EL (cell line): ENCODE measurements around the gene CA12.

ENCODE experiments used
- DNase-seq: peaks from one replicate; pipeline ENCODE4 v3.0.0-alpha.2; 2016

The CA12 gene

DNA sequence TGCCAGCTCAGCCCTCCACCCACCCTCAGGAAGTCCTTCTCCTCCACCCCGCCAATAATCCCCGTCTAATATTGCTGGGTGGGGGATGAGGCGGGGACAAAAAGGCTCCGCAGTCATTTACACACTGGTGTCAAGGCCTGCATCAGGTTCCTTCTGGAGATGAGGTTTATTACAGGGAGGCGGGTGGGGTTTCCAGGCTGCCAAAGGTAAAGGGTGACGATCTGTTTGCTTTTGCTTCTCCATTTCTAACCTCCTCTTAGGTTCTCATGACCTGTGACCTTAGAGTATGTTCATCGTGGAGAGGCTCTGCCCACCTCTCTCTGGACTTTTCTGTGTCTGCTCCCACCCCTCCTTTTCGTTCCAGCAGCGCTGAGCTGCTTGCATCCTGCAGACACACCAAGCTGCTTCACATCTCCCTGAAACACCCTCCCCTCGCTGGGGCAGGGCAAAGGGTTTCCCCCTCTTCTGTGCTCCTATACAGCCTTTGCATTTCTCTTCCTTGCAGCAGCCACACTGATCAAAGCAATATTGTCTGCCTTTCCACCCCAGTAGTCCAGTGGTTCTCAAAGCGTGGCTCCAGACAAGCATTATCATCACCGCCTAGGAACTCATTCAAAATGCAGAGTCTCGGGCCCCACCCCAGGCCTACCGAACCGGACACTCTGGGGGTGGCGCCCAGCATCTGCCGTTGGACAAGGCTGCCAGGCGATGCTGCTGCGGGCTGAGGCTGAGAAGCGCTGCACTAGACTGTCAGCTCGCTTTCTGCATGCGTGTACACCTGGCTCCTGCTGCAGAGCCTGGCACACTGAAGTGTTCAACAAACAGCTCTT lies 26.6 kb downstream of the CA12 start:
- no peak for DNase-seq

DNA sequence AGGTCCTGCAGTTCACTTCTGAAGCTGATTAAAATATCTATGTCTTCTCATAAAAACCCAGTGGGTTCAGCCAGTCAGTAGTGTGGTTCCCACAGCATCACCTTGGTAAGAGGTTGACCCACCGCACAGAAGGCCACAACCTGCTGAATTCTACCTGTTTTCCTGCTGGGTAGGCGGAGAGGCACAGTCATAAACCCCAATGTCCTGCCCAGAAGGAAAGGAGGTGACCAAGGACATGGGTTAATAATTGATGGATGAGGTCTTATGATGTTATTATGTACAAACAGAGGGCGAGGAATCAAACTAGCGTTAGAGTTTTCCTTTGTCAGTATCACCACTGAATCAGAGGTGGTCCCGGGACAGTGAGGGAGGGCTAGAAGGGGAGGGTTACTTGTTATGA lies 27.8 kb downstream of the CA12 start:
- no peak for DNase-seq

DNA sequence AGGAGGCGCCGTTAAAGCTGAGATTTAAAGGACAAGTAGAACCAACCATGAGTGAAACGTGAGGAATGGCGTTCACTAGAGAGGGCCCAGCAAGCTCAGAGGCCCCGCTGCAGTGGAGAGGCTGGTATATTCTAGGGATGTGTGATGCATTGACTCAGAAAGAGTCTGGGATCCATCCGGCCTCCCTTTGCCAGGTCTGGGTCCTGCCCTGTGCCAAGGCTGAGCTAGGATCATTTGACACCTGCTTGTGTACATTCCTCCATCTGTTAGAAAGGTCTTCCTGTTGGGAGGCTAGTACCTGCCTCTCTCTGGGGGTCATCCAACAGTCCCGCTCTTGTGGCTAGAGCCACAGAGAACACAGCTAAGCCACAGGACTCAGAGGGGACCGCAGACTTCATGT lies 28.4 kb downstream of the CA12 start:
- DNase-seq = no peak

DNA sequence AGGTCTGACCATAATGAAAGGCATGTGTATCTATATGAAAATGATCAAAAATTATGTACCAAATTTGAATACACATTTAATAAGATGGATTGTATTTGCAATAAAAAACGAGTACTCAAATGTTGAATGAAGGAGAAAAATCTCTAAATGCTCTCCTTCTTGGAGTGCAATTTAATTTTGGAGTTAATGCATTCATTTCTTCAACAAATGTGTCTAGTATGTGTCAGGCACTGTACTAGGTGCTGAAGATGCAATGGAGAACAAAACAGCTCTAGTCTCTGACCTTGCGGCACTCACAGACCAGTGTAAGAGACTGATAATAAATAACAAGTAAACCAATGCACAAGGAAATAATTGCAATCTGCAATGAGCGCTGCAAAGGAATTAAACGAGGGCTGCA lies 28.8 kb downstream of the CA12 start:
- DNase-seq = no peak

DNA sequence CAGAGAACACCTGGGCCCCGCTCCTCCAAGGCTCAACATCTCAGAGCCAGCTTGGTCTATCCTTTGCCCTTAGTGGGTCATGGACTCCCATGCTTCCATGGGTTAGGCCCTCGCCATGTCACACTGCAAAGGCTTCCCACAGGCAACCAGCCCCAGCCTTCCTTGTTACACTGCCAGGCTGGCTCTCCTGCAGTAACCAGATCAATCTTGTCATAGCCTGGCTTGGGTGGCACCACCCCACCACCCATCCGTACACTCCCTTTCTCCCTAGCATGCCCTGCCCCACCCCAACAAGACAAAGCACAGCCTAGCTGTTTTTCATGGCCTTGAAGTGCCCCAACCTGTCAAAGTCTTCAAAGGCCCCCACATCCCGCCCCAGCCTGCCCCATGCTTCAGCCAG lies 30.5 kb downstream of the CA12 start:
- DNase-seq = no peak

DNA sequence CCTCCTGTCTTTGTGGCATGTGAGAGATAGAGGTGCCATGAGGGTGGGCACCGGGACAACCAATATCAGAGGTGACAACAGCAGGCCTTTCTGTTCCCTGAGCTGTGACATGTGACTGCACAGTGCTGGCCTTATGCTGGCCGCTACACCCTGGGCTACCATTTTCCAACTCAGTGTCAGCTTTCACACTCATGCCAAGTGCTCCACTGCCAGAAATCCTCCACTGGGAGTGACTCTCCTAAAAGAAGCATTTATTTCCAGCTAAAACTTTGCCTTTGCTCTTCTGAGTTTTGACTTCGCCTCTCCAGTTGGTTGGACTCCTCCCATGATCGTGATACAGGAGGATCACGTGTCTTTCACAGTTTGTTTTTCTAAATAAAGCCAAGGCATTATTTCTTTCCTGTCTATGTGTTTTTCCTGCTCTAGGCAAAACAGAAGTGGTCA lies 31.4 kb downstream of the CA12 start:
- no peak for DNase-seq

DNA sequence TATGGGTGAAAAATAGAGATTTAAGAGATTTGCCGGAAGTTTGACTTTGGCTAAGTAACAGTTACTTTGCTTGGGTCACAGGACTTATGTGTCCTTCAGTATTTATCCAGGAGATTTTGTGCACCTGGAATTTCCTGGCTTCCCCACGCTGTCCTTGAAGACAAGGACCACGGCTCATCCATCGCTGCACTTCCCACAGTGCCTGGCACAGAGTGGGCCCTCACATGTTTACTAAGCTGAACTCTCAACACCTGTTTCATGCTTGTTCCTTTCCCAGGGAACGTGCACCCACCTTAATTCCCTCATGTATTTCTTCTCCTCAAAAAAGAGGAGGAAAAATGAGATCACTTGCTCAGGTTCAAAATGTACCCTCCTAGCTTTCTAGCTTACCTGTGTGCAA lies 32.0 kb downstream of the CA12 start:
- DNase-seq = no peak

DNA sequence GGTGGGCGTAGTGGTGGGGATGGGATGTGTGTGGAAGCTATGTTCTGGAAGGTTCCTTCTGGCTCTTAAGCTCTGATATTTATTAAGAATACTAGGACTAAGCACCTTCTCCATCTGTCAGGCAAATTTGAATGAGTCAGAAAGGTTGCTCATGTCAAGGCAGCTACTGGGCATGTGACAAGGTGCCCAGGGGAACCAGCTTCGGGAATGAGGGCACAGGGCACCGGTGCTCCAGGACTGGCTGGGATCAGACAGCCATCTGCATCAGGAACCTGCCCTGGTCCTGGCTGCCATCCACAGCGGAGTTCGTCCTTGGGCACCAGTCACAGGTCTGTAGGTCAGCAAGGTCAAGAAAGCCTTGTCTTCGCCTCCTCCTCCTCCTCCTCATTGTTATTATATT lies 32.5 kb downstream of the CA12 start:
- DNase-seq = no peak

DNA sequence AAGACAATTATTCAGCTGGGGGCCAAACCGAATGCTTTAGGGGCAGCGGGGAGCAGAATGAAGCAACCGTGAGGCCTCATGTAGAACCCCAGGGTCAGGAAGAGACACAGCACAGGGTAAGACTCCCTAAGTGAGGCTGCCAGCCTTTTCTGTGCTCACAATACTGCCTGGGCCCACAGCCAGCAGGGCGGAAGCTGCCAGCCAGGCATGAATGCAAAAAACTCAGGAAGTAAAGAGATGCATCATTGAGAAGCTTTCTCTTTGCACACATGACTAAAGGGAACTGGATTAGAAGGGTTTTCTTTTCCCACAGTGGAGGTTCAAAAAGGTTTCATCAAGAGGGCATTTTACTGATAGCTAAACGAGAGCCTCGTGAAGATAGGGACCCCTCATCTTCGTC lies 33.3 kb downstream of the CA12 start:
- peak; percentile 70 for DNase-seq

DNA sequence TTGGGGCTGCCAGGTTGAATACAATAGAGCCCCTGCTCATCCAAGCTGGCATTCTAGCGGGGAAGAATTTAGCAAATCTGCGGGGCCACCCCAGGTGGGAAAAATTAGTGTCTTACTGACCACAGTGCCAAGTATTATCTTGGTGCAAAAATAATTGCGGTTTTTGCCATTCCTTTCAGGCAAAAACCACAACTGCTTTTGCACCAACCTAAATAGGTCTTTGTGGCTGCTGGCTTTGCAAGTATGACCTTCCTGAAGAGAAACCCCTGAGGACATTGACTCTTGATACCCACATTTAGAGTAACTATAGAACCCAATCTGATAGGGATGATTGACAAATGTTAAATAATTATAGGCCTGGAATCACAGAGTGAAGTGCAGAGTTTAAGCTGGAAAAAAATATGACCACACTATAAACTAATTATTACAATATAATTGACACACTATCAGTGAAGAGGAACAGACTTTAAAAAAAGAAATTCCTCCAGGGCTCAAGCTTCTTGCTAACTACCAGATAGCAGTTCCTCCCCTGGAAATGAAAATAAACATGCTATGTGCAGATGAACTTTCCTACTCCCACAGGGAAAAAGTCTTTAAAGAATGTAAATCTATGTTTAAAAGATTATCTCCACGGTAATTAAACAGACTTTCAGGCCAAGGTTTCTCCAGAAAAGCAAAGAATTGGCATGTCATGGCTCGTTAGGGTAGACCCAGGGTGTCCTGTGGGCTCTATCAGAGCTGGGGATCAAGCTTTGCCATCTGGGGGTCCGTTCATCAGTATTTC lies 34.4 kb downstream of the CA12 start:
- no peak for DNase-seq

DNA sequence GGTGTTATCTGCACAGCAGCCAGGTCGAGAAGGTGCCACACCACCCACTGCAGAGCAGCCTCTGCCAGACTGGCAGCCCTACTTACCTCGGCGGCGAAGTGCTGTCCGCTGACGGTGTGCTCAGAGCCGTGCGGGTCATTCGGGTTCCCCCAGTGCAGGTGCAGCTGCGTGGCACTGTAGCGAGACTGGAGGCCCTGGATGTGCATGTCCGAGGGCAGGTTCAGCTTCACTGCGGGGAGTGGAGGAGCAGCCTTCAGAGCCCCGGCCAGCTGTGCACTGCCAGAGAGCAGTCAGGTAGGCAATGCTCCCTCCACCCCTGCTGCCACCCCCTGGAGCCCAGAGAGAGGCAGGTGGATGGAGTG lies 36.3 kb downstream of the CA12 start:
- DNase-seq = no peak

DNA sequence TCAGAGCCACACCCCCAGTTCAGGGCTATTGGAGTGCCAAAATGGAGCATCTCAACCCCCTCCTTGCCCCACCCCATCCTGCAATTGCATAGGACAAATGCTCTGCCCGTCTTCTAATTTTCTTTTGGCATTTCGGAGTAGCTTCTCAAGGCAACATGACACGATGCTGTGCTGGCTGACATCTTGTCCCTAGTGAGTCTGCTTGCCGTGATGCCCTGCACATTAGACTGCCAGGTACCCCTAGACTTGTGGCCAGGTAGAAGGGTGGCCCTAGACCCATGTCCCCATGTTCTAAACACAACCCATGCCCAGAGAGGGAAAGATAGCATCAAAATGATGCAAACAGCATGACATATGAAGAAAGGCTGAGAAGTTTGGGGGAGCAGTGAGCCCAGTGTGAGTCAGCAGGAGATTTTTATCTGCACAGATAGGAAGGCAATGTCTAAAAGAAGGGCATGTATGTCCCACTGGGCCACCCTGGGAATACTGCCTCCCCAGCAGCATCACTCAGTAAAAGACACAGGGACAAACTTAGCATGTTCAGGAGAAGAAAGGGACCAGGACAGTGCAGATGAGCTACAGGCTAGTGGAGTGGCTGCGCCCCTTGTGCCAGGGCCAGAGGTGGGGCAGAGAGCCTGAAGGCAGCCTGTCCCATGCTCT lies 36.8 kb downstream of the CA12 start:
- DNase-seq = peak; percentile 65

DNA sequence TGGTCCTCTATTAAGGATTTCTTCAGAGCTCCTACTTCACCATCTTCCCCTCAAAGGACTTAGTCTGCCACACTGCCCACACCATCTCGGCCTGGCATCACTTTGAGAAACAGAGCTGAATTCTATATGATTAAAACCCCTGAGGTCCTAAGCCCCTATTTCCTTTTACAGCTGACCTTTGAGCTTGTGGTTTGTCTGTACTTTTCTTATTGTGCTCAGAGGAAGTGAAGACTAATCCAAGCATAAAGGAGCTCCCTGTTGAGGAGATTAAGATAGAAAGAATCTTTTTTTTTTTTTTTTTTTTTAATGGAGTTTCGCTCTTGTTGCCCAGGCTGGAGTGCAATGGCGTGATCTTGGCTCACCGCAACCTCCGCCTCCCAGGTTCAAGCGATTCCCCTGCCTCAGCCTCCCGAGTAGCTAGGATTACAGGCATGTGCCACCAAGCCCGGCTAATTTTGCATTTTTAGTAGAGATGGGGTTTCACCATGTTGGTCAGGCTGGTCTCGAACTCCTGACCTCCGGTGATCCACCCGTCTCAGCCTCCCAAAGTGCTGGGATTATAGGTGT lies 38.6 kb downstream of the CA12 start:
- peak; percentile 47 for DNase-seq

DNA sequence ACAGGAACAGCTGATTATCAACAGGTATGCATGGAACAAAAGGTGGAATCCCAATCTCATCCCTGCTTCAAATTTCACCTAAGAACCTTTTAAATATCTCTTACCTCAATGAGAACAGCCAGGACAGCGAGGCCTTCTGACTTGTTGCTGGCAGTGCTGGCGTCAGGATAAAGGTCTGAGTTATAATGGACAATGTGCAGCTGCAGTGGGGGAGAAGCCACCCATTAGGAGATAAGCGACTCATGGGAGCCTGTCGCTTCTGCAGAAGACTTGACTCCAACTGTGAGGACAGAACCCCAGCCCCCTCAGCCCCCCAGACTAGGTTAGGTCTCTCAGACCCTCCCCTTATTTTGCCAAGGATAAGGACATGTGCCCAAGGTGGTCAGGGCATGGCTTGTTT lies 39.7 kb downstream of the CA12 start:
- no peak for DNase-seq

DNA sequence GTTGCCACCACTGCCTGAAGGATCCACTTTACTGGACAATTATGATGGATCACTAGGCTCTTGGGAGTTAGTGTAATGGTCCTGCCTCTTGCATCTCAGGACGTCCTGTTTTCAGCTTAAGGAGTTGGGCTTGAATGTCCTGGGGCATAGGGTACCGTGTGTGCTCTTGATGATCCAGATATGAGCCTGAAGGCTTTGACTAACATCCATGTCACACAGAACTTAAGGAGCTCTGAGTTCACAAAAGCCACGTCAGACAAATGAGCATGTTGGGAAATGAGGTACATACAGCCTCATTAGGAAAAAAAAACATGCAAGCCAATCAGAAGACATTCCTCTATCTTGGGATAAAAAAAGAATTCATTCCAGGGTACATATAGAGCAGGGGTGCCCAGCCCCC lies 40.8 kb downstream of the CA12 start:
- DNase-seq = no peak

DNA sequence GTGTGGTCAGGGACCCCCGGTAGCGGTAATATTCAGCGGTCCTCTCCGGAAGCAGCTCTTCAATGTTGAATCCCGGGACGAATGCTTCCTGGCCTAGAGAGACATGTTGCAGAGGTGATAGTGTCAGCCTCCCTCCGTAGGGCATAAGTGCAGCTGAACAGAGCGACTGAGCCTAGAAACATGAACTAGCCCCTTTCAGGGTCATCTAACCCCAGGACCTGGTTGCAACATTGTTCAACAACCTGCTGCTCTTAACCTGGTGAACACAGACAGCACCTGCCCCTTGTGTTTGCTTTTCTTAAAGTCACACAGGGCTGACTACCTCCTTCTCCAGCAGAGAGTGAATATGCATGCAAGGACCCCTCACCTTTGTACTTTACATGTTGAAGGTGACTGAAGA lies 41.3 kb downstream of the CA12 start:
- DNase-seq = no peak

DNA sequence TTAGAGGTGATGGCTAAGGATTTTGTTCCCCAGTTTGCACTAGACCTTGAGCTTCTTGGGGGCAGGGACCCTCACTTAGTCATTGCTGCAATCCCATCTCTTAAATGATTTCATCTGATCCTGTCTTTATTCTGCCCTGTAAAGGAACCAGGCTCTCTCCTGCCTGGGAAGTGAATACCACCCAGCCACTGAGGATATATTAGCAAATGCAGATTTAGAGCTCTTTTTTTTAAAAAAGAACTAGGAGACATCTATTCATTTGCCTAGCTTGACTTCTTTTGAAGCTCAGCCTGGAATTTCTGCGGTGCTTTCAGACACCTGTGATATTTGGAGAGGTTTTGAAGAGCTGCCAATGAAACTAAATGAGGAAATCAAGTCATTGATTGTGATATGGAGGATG lies 41.8 kb downstream of the CA12 start:
- no peak for DNase-seq

DNA sequence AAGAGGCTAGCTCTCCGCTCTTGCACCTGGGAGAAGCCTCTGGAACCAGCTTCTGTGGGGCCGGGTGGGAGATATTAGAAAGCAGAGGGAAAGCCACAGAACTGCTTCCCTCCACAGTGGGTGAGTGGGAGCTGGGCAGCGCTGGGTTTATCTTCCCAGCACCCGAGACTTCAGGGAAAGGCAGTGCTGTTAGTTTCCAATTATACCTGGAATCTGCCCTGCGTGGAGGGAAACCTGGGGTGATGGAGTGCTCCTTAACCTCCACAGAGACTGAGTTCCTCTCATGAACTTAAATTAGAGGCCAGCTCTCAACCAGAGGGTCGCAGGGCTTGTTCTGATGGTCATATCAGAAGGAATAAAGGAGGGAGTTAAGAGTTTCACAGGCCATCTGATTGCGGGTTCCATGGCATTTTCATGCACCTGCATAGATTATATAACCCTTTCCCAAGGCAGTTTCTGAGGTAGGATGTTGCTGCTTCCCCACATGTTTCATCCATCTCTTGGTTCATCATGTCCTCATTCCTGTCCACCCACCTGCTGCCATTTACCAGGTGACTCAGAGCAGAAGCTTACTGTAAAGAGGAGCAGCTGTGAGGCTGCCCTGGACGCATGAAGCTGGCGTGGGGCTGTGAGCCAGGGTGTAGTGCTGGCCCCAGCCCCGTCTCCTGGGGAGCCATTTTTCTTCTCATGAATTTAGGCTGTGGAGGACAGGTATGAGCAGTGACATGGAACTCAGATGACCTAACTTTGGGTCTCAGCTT lies 42.5 kb downstream of the CA12 start:
- DNase-seq = no peak

DNA sequence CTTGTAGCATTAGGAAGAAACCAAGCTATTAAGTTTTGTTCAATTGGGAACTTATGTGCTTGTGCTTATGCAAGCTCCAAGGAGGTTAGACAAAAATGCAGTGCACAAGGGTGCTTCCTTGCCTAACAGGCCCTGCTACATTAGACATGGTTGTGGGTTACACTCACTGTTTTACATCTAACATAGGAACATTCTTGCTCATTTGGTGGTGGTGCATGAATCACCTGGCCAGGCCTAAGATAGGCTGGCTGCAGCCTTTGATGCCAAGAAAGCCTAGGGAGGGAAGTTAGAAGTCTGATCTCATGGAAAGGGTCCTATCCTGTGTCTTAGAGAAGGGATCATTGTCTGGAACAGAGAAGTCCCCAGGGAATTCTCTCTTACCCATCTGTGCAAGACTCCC lies 43.5 kb downstream of the CA12 start:
- peak; percentile 40 for DNase-seq

DNA sequence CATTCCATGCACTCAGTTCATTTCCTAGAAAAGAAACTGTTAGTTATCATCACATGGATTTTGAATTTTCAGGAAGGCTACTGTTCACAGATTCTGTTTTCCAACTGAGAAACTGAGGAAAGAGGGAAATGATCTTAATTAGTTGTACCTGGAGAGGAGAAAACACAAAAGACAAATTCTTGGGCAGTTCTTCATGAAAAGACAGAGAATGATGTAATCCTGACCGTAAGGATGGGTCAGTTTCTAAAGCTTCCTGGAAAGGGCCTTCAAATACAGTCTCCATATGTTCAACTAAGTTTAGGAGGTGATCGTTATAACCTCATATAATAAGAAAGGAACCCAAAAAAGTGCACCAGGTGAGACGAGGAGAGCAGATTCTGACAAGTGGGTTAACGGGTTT lies 44.6 kb downstream of the CA12 start:
- no peak for DNase-seq

DNA sequence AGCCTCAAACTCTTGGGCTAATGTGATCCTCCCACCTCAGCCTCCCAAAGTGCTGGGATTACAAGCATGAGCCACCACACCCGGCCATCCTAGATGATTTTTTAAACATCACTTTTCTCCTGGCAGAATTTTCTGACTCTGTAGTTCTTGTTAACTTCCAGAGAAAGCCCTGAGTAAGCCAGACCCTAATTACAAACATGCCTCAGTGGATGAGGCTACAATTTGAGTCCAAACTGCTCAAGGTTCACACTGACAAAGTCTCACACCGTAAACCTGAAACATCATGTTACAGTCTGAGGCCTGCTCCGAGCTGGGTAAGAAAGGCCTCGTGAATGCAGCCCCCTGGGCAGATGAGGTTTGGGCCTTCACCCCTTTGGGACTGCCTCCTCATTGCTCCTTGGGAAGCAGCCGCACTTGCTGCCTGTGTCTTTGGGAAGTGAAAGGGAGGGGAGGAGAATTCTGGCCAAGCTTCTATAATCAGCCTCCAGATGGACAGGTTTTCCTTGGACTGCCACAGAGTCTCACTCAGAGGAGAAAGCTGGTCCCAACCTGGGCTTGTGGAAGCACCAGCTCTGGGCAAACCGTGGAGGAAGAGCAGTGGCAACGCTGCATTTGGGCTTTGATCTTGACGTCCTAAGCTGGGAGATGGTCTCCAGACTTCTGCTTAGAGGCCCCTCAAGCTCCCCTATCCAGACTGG lies 46.0 kb downstream of the CA12 start:
- DNase-seq = no peak

DNA sequence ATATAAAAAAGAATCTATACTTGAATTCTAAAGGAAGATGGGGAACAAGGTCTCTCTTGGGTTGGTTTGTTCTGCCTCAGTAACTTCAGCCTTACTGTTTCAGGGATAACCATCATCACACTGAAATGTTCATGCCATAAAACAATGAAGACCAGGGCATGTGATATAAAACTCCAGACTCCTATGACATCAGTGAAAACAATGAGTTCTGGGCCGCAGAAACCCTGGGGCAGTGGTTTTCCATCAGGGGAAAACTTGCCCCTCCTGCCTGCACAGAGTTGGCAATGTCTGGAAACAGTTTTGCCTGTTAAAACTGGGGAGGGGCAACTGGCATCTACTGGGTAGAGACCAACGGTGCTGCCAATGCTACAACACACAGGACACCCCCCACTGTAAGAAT lies 46.8 kb downstream of the CA12 start:
- no peak for DNase-seq
